MM.1S (cell line): Measurements from ENCODE around the gene ADAMTS3.

ENCODE experiments used
- EZH2 ChIP-seq: fragments of 300-600 bp; sonication (generic); optimal IDR thresholded peaks from 2 replicates; pipeline ENCODE3; 2017; ENCODE audit warnings: low read depth, mild to moderate bottlenecking, antibody characterized with exemption, low read length, mixed read lengths
- TF ChIP-seq, protein P1 (sequence below): fragments of 300-600 bp; sonication (generic); IDR thresholded peaks from 2 replicates; pipeline ENCODE4 v1.5.1; 2016; ENCODE audit warnings: antibody characterized with exemption, low read length, mixed read lengths

- TF ChIP-seq, protein P1, sequence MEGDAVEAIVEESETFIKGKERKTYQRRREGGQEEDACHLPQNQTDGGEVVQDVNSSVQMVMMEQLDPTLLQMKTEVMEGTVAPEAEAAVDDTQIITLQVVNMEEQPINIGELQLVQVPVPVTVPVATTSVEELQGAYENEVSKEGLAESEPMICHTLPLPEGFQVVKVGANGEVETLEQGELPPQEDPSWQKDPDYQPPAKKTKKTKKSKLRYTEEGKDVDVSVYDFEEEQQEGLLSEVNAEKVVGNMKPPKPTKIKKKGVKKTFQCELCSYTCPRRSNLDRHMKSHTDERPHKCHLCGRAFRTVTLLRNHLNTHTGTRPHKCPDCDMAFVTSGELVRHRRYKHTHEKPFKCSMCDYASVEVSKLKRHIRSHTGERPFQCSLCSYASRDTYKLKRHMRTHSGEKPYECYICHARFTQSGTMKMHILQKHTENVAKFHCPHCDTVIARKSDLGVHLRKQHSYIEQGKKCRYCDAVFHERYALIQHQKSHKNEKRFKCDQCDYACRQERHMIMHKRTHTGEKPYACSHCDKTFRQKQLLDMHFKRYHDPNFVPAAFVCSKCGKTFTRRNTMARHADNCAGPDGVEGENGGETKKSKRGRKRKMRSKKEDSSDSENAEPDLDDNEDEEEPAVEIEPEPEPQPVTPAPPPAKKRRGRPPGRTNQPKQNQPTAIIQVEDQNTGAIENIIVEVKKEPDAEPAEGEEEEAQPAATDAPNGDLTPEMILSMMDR, result no peak
- no peak for TF ChIP-seq EZH2
These were observed 231.0 kb downstream of the ADAMTS3 start for GRCh38 chr4:72338060-72338459.
